GM12875 (cell line): ENCODE results near the gene GPATCH8.
"Not testable (repeated sequence)": the region's sequence is repeated elsewhere in the genome, so short reads cannot be mapped to it uniquely, and the experiment has no call there.

Source experiments
- H3K4me3 ChIP-seq: one replicate; pipeline ENCODE4 v1.5.1; 2011; ENCODE audit warnings: low read depth, low read length, control low read depth
- TF ChIP-seq, protein P1 (sequence below): IDR thresholded peaks from 2 replicates; pipeline ENCODE4 v1.5.1; 2011; ENCODE audit warnings: low read depth, mild to moderate bottlenecking, control low read depth, inconsistent platforms, low read length, moderate library complexity, borderline replicate concordance; ENCODE audit not compliant: insufficient read depth

Gene GPATCH8

DNA sequence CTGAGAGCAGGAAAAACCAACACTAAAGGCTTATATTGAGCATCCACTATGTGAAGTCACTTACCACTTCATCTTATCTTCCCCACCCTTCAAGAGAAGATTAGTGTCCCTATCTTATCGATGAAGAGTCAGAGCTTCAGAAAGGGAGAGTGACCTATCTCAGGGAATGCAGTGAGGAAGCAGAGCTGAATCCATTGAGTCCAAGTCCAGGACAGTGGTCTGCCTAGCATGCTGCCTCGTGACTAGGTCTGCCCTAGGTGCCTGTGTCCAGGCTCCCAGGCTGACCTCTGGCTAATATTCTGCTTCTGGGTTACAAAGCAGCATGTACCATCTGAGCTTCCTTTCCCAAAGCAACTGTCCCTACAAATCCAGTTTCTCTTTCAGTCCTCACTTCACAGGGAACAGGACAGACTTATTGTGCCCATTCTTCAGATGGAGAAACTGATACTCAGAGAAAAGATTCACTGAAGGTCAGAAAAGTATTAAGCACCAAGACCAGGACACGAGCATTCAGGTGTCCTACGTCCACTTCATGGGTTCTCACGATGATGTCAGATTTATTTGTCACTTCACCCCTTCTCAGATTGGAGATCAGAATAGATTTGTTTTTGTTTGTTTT is 40.8 kb upstream of the GPATCH8 start:
- TF ChIP-seq, protein P1, sequence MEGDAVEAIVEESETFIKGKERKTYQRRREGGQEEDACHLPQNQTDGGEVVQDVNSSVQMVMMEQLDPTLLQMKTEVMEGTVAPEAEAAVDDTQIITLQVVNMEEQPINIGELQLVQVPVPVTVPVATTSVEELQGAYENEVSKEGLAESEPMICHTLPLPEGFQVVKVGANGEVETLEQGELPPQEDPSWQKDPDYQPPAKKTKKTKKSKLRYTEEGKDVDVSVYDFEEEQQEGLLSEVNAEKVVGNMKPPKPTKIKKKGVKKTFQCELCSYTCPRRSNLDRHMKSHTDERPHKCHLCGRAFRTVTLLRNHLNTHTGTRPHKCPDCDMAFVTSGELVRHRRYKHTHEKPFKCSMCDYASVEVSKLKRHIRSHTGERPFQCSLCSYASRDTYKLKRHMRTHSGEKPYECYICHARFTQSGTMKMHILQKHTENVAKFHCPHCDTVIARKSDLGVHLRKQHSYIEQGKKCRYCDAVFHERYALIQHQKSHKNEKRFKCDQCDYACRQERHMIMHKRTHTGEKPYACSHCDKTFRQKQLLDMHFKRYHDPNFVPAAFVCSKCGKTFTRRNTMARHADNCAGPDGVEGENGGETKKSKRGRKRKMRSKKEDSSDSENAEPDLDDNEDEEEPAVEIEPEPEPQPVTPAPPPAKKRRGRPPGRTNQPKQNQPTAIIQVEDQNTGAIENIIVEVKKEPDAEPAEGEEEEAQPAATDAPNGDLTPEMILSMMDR, result no peak
- H3K4me3 ChIP-seq, result no peak overlapping the region

DNA sequence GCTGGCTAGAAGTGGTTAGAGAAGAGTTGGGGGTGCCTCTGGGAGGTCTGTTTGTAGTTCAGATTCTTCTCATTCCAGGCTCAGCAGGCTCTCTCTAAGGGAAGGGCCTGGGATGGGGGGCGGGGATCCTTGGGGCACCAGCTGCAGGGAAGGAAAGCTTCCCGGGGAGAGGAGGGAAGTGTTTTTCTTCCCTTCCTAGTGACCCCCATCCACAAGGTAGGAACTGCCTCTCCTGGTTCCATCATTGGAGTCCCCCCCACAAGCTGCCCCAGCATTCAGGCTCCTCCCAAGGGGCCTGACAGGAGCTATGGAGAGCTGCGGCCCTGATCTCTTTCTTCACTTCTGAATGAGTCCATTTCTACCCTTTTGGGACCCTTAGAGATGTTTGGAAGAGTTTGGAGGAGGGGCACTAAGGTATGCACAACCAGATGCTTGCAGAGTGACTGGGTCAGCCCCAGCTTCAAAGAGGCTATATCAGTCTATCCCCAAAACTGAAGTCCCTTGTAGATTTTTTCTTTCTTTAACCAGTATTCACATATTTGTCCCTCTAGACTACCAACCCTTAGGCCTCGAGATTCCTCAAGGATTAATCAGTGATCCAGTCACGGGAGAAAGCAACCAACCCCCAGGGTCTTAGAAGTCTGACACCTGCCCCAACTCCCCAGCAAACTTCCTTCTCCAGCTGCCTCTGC is 40.2 kb upstream of the GPATCH8 start:
- TF ChIP-seq, protein P1, result no peak
- H3K4me3 ChIP-seq, result no peak overlapping the region

DNA sequence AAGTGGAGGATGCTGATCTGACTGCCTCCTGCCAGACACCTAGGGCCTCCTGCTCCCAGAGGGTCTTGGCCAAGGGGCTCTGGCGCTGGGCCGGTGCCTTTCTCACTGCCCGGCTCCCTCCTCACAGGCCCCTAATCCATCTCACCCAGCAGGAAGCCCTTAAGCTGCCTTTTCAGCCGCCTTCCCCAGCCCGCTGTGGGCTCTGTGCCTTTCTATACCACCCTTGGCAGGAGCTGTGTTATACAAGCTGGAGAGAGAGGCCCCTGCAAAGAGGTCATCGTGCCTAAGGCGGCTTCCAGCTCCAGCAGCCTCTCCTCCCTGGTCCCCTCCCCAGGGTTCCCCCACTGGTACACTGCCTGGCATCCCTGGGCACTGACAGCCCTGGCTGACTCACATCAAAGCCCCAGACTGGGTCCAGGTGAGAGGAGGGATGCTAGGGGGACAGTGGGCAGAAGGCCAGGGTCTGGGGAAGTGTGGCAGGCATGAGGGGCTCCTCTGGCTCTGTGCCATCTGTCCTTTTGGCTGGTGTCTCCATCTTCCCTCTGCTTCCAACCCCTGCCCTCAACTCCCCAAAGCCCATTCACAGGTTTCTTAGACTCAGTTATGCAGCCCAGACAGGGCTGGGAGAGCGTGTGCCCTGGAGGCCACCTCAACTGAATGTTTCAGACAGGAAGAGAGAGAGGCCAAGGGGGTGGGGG is 38.8 kb upstream of the GPATCH8 start:
- TF ChIP-seq, protein P1, result no peak
- no peak overlapping the region for H3K4me3 ChIP-seq

DNA sequence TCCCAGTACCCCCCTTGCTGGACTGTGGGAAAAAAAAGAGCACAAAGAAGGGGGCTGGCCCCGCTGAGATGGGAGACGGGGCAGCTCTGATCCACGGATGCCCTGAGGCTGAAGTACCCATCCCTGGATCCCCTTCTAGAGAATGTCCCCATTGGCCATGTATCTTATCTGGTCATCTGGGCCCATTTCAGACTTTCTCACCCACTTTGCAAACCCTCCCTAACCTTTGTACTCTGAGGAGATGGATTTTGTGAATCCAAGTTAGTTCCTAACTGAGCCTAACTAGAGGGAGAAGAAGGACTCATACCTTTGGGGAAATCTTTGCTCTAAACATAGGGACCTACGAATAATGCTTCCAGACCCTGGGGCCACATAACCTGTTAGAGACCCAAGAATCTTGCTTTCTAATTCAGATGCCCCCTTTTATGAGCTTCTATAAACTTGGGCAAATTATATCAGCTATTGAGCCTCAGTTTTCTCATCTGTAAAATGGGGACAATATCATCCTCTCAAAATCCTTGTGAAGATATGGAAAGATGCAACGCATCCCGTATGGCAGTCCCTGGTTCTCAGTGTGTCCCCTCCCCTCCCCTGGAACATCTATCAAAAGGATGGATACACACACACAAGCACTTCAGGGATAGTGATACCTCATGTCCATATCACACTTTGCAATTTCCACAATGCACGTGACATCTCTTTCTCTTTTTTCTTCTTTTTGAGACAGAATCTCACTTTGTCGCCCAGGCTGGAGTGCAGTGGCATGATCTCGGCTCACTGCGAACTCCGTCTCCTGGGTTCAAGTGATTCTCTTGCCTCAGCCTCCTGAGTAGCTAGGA is 37.3 kb upstream of the GPATCH8 start:
- TF ChIP-seq, protein P1, result no peak
- H3K4me3 ChIP-seq, result no peak overlapping the region

DNA sequence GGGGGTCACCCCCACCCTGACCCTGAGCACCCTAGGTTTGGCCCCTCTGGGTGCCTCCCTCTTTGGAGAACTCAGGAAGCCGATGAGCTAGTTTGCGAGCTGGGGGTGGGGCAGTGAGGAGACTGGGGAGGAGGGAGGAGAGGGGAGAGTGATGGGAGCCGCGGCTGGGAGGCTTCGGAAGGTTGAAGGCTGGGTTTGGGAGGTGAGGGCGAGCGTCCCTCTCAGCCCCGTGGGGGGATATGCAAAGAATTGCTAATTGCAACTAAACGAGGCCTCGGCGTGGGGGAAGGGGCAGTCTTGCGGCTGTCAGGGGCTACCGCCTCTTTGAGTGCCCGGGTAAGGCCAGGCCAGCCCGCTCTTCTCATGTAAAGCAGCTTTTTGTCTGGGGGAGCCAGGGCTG is 36.5 kb upstream of the GPATCH8 start:
- TF ChIP-seq, protein P1, result no peak
- H3K4me3 ChIP-seq, result no peak overlapping the region

DNA sequence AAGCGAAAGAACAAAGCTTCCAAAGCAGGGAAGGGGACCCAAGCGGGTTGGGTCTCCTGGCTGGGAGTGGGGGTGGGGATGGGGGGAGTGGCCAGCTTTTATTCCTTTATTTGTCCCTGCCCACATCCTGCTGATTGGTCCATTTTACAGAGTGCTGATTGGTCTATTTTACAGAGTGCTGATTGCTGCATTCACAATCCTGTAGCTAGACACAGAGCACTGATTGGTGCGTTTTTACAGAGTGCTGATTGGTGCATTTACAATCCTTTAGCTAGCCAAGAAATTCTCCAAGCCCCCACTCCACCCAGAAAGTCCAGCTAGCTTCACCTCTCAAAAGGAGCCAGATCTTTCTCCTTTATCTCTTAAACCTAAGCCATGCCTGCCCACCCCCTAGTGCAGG is 34.7 kb upstream of the GPATCH8 start:
- H3K4me3 ChIP-seq, result not testable (repeated sequence)
